ENCODE data around the gene MLANA. TPM values are rescaled to one million over a fixed set of nuclear protein-coding genes. Genes with fewer than 3 reads are reported as not detected.

MLANA gene
- polyA plus RNA-seq, 1 donor from 2014 or later: not detected

DNA sequence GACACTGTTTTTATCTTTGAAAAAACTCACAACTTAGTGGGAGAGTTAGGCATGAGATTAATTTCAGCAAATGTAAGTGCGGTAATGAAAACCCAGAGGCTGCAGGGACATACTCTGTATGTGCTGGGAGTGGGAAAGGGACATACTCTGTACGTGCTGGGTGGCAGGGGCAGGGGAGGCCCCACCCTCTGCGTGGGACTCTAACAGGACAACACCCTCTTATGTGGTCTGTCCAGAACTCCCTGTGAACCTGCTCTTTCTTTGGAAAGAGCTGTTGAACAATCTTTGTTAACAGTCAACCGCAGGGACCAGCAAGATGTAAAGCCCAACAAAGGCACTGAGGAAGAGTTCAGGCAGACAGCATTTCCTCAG lies 2.4 kb downstream of the MLANA start:
- Histone ChIP-seq H3K9ac (ENCODE audit: low read length) (no peak overlapping the region), H3K27me3 (ENCODE audit: insufficient read depth, low read depth, low read length) (no peaks in the 10 kb centered on the region), H3K36me3 (ENCODE audit: insufficient read depth, low read length) (no peaks in the 10 kb centered on the region), H4K20me1 (ENCODE audit: insufficient read depth) (no peaks in the 10 kb centered on the region), H3K79me2 (replicated peaks; ENCODE audit: insufficient read depth, low read length) (no peaks in the 10 kb centered on the region), H3F3A (ENCODE audit: insufficient read depth, low read length, poor library complexity, severe bottlenecking) (no peaks in the 10 kb centered on the region), H2AFZ (ENCODE audit: low read depth, low read length) (no peak overlapping the region), H3K9me2 (ENCODE audit: insufficient read depth, low read length) (no peaks in the 10 kb centered on the region), H3K27ac (ENCODE audit: low read length) (no peak overlapping the region), H3K9me3 (ENCODE audit: low read length) (no peaks in the 10 kb centered on the region), H3K4me3 (ENCODE audit: low read length) (no peak overlapping the region), H3K4me2 (ENCODE audit: low read length) (no peak overlapping the region)
- TF ChIP-seq, protein P1, sequence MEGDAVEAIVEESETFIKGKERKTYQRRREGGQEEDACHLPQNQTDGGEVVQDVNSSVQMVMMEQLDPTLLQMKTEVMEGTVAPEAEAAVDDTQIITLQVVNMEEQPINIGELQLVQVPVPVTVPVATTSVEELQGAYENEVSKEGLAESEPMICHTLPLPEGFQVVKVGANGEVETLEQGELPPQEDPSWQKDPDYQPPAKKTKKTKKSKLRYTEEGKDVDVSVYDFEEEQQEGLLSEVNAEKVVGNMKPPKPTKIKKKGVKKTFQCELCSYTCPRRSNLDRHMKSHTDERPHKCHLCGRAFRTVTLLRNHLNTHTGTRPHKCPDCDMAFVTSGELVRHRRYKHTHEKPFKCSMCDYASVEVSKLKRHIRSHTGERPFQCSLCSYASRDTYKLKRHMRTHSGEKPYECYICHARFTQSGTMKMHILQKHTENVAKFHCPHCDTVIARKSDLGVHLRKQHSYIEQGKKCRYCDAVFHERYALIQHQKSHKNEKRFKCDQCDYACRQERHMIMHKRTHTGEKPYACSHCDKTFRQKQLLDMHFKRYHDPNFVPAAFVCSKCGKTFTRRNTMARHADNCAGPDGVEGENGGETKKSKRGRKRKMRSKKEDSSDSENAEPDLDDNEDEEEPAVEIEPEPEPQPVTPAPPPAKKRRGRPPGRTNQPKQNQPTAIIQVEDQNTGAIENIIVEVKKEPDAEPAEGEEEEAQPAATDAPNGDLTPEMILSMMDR (IDR thresholded peaks at IDR 0.05; ENCODE audit: poor library complexity, severe bottlenecking): no peak
- TF ChIP-seq, protein P2, sequence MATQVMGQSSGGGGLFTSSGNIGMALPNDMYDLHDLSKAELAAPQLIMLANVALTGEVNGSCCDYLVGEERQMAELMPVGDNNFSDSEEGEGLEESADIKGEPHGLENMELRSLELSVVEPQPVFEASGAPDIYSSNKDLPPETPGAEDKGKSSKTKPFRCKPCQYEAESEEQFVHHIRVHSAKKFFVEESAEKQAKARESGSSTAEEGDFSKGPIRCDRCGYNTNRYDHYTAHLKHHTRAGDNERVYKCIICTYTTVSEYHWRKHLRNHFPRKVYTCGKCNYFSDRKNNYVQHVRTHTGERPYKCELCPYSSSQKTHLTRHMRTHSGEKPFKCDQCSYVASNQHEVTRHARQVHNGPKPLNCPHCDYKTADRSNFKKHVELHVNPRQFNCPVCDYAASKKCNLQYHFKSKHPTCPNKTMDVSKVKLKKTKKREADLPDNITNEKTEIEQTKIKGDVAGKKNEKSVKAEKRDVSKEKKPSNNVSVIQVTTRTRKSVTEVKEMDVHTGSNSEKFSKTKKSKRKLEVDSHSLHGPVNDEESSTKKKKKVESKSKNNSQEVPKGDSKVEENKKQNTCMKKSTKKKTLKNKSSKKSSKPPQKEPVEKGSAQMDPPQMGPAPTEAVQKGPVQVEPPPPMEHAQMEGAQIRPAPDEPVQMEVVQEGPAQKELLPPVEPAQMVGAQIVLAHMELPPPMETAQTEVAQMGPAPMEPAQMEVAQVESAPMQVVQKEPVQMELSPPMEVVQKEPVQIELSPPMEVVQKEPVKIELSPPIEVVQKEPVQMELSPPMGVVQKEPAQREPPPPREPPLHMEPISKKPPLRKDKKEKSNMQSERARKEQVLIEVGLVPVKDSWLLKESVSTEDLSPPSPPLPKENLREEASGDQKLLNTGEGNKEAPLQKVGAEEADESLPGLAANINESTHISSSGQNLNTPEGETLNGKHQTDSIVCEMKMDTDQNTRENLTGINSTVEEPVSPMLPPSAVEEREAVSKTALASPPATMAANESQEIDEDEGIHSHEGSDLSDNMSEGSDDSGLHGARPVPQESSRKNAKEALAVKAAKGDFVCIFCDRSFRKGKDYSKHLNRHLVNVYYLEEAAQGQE (IDR thresholded peaks at IDR 0.05; ENCODE audit: borderline replicate concordance): no peak
- TF ChIP-seq MXI1 (conservative IDR thresholded peaks at IDR 0.05; ENCODE audit: poor library complexity, severe bottlenecking) (no peak), SMC3 (conservative IDR thresholded peaks at IDR 0.05; ENCODE audit: poor library complexity) (no peak), EZH2 (IDR thresholded peaks at IDR 0.05; ENCODE audit: borderline replicate concordance, insufficient read depth, low read length, poor library complexity, severe bottlenecking) (no peak), RAD21 (conservative IDR thresholded peaks at IDR 0.05) (no peak), POLR2AphosphoS5 (IDR thresholded peaks at IDR 0.05) (no peak), EP300 (conservative IDR thresholded peaks at IDR 0.05; ENCODE audit: poor library complexity, severe bottlenecking) (no peak), TAF1 (IDR thresholded peaks at IDR 0.05; ENCODE audit: low read depth) (no peak)

DNA sequence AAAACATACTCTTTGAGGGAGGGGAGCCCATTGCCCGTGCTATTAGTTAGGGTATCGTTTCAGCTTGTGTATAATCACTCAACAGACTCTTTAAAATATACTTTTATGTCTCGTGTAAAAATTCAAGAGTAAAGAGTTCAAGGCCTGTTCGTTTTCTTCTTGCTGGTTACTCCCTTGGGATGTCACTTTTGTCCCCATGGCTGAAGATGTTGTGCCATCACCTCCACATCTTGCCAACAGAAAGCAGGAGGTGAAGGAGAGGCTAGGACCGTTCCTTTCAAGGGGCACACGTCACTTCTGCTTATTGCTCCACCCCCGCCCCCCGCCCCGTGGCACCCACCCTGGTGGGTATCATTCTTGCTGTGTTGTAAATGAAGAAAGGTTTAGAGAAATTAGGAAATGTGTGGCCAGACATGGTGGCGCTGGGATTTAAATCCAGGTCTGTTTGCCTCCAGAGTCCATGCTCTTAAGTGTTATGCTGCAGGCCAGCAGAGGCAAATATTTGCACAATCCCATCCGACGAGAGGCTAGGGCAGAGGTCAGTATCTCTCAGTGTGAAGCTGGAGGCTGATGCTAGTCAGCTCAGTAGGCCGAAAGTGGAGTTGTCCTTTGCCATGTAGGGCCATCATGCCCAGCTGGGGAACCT lies 3.0 kb downstream of the MLANA start:
- Histone ChIP-seq H3K36me3 (ENCODE audit: insufficient read depth, low read length) (no peaks in the 10 kb centered on the region), H3K4me3 (ENCODE audit: low read length) (no peak overlapping the region), H3K4me2 (ENCODE audit: low read length) (no peak overlapping the region), H3K9ac (ENCODE audit: low read length) (no peak overlapping the region), H3K27me3 (ENCODE audit: insufficient read depth, low read depth, low read length) (no peaks in the 10 kb centered on the region), H3K9me2 (ENCODE audit: insufficient read depth, low read length) (no peaks in the 10 kb centered on the region), H2AFZ (ENCODE audit: low read depth, low read length) (no peak overlapping the region), H3K9me3 (ENCODE audit: low read length) (no peaks in the 10 kb centered on the region), H3F3A (ENCODE audit: insufficient read depth, low read length, poor library complexity, severe bottlenecking) (no peaks in the 10 kb centered on the region), H3K27ac (ENCODE audit: low read length) (no peak overlapping the region), H3K79me2 (replicated peaks; ENCODE audit: insufficient read depth, low read length) (no peaks in the 10 kb centered on the region), H4K20me1 (ENCODE audit: insufficient read depth) (no peaks in the 10 kb centered on the region)
- TF ChIP-seq, protein P1 (IDR thresholded peaks at IDR 0.05; ENCODE audit: poor library complexity, severe bottlenecking): no peak
- no peak for TF ChIP-seq TAF1 (IDR thresholded peaks at IDR 0.05; ENCODE audit: low read depth)
